GM18858 (cell line): ENCODE data around the gene ITPKB.

Source experiments
- ATAC-seq: cut with Tn5 transposase; IDR thresholded peaks from one replicate; pipeline ENCODE4 v1.9.1; 2021; ENCODE audit not compliant: unreplicated experiment

Gene ITPKB

GRCh38 chr1:226586116-226586515, 153.0 kb downstream of the ITPKB start:
- no peak for ATAC-seq

- ATAC-seq: no peak
Observed at GRCh38 chr1:226584164-226584563, 154.9 kb downstream of the ITPKB start.

- ATAC-seq: no peak
Observed at GRCh38 chr1:226582966-226583365, 156.1 kb downstream of the ITPKB start.
